Keratinocyte (primary cell): Measurements from ENCODE around the gene CREB5. TPM values are rescaled to one million over a fixed set of nuclear protein-coding genes. Genes with fewer than 3 reads are reported as not detected.

ENCODE experiments used
- DNase-seq: peaks from one replicate; pipeline ENCODE4 v3.0.0-alpha.2; 2011; ENCODE audit warnings: low read depth, missing footprints, low spot score
- FAIRE-seq: peaks from 2 replicates; lab custom pipeline; 2011; peaks lifted over from hg19 to GRCh38; lab: Jason Lieb, UNC
- H2AFZ ChIP-seq: 2 replicates; pipeline ENCODE4 v1.6.0; 2012; ENCODE audit warnings: low read length, control low read depth, inconsistent platforms; ENCODE audit not compliant: control insufficient read depth
- H3K27ac ChIP-seq: 2 replicates; pipeline ENCODE4 v1.5.1; 2011; ENCODE audit warnings: low read length; ENCODE audit not compliant: control insufficient read depth, insufficient read depth
- H3K27me3 ChIP-seq: 3 replicates; pipeline ENCODE4 v1.6.0; 2011; ENCODE audit warnings: low read length; ENCODE audit not compliant: control insufficient read depth, insufficient read depth; ENCODE audit errors: extremely low read depth
- H3K36me3 ChIP-seq, 2 experiments: 2 replicates in 1 of 2; 3 replicates in 1 of 2; pipeline ENCODE4 v1.5.1; 2011; ENCODE audit warnings: low read length in 2 of 2, mild to moderate bottlenecking in 1 of 2; ENCODE audit not compliant: control insufficient read depth in 2 of 2, insufficient read depth in 2 of 2; ENCODE audit errors: extremely low read depth in 1 of 2
- H3K4me1 ChIP-seq: 3 replicates; pipeline ENCODE4 v1.5.1; 2011; ENCODE audit warnings: low read length; ENCODE audit not compliant: control insufficient read depth, insufficient read depth; ENCODE audit errors: extremely low read depth
- H3K4me2 ChIP-seq: 3 replicates; pipeline ENCODE4 v1.6.0; 2011; ENCODE audit warnings: low read depth, low read length; ENCODE audit not compliant: control insufficient read depth, insufficient read depth; ENCODE audit errors: extremely low read depth
- H3K4me3 ChIP-seq, 3 experiments: fragments of 200-600 bp in 1 of 3; sonication (generic) in 1 of 3; 2 replicates in 2 of 3; 3 replicates in 1 of 3; pipeline ENCODE4 v1.5.1; 2011 to 2016; ENCODE audit warnings: low read length in 3 of 3, mild to moderate bottlenecking in 3 of 3, control low read depth in 2 of 3, inconsistent platforms in 1 of 3, low read depth in 1 of 3, mixed read lengths in 1 of 3, mixed run types in 1 of 3, moderate library complexity in 1 of 3; ENCODE audit not compliant: control insufficient read depth in 2 of 3, insufficient read depth in 2 of 3; ENCODE audit errors: extremely low read depth in 1 of 3
- H3K79me2 ChIP-seq: 2 replicates; pipeline ENCODE4 v1.6.0; 2012; ENCODE audit warnings: low read length; ENCODE audit not compliant: control insufficient read depth, insufficient read depth
- H3K9ac ChIP-seq: 3 replicates; pipeline ENCODE4 v1.6.0; 2011; ENCODE audit warnings: low read length; ENCODE audit not compliant: control insufficient read depth, insufficient read depth; ENCODE audit errors: extremely low read depth
- H3K9me1 ChIP-seq: 3 replicates; pipeline ENCODE4 v1.6.0; 2011; ENCODE audit warnings: low read length; ENCODE audit not compliant: control insufficient read depth, insufficient read depth; ENCODE audit errors: extremely low read depth
- H3K9me3 ChIP-seq: 2 replicates; pipeline ENCODE4 v1.5.1; 2012; ENCODE audit warnings: low read depth, low read length; ENCODE audit not compliant: control insufficient read depth
- H4K20me1 ChIP-seq: 3 replicates; pipeline ENCODE4 v1.6.0; 2011; ENCODE audit warnings: low read length; ENCODE audit not compliant: control insufficient read depth, insufficient read depth; ENCODE audit errors: extremely low read depth
- CTCF ChIP-seq, 3 experiments: IDR thresholded peaks in 1 of 3; conservative IDR thresholded peaks in 1 of 3; optimal IDR thresholded peaks in 1 of 3; 2 replicates in 2 of 3; 3 replicates in 1 of 3; pipeline versions ENCODE3 to v1.5.1; 2011; ENCODE audit warnings: low read length in 3 of 3, mild to moderate bottlenecking in 3 of 3, moderate library complexity in 2 of 3, control low read depth in 1 of 3, inconsistent platforms in 1 of 3; ENCODE audit not compliant: insufficient read depth in 2 of 3; ENCODE audit errors: extremely low read depth in 1 of 3
- EZH2 ChIP-seq: IDR thresholded peaks from one replicate; pipeline ENCODE4 v1.6.1; 2012; ENCODE audit warnings: inconsistent platforms, mild to moderate bottlenecking, low read length, moderate library complexity
- dilution Hi-C: fragments of 300-500 bp; cut with MboI; formaldehyde crosslinking; loops from one replicate; pipeline ENCODE4 v1.7.0; 2020; ENCODE audit warnings: low sequenced_read_pairs; ENCODE audit not compliant: extremely low pct_ligation_motif_present
- polyA plus RNA-seq, 5 experiments: library from polyadenylated mRNA; depleted of rRNA in 3 of 5; stranded (reverse) in 3 of 5; stranded (forward) in 1 of 5; unstranded in 1 of 5; fragments of >200 nt; gene quantifications; 1 replicate in 1 of 5; 2 replicates in 3 of 5; 3 replicates in 1 of 5; pipeline versions ENCODE4 v1.2.1 to v1.2.3, GENCODE V29; 2011 to 2012; ENCODE audit warnings: missing spikeins in 2 of 5, low read depth in 1 of 5, low replicate concordance in 1 of 5

The CREB5 gene
- polyA plus RNA-seq, 1 donor (not counting 4 experiments of a cell fraction or from before 2014, with no cell fraction given) = 7.9 TPM

- Histone ChIP-seq H3K4me1 (peaks cover 20% of the 10 kb centered on the region), H3K27ac (no peak overlapping the region), H3K9ac (no peak overlapping the region), H3K9me1 (no peaks in the 10 kb centered on the region), H3K9me3 (no peaks in the 10 kb centered on the region), H3K36me3 (no peaks in the 10 kb centered on the region), H4K20me1 (no peaks in the 10 kb centered on the region), H3K27me3 (no peaks in the 10 kb centered on the region), H3K79me2 (no peaks in the 10 kb centered on the region), H3K4me3 (no peak overlapping the region), H3K4me2 (no peak overlapping the region), H2AFZ (no peak overlapping the region)
- no peak for TF ChIP-seq CTCF (optimal IDR thresholded peaks at IDR 0.05 in 1 of 3, IDR thresholded peaks at IDR 0.05 in 1 of 3, conservative IDR thresholded peaks at IDR 0.05 in 1 of 3; ENCODE audit: extremely low read depth in 1 of 3, insufficient read depth in 2 of 3, low read length in 3 of 3)
- FAIRE-seq = no peak
- dilution Hi-C loops = no loop called here
- DNase-seq = no peak
Observed at GRCh38 chr7:28677668-28678067, 265.4 kb downstream of the CREB5 start.

- H2AFZ ChIP-seq = no peak overlapping the region
- dilution Hi-C loops = no loop called here
- H3K27ac ChIP-seq = no peak overlapping the region
- DNase-seq = no peak
- H3K27me3 ChIP-seq = no peaks in the 10 kb centered on the region
- no peaks in the 10 kb centered on the region for H3K9me1 ChIP-seq
- H3K9ac ChIP-seq = no peak overlapping the region
- no peaks in the 10 kb centered on the region for H3K36me3 ChIP-seq
- H3K79me2 ChIP-seq = no peaks in the 10 kb centered on the region
- TF ChIP-seq EZH2 (no peak), CTCF (optimal IDR thresholded peaks at IDR 0.05 in 1 of 3, IDR thresholded peaks at IDR 0.05 in 1 of 3, conservative IDR thresholded peaks at IDR 0.05 in 1 of 3; ENCODE audit: extremely low read depth in 1 of 3, insufficient read depth in 2 of 3, low read length in 3 of 3) (no peak)
- H3K4me2 ChIP-seq = no peak overlapping the region
- H3K4me1 ChIP-seq = peaks cover 20% of the 10 kb centered on the region
- no peak for FAIRE-seq
- H4K20me1 ChIP-seq = no peaks in the 10 kb centered on the region
- H3K9me3 ChIP-seq = no peaks in the 10 kb centered on the region
- H3K4me3 ChIP-seq = no peak overlapping the region
Observed at GRCh38 chr7:28678431-28678965, 266.2 kb downstream of the CREB5 start.
